GM12878 (cell line): ENCODE measurements around the gene TMEM52B. TPM values are rescaled to one million over a fixed set of nuclear protein-coding genes. Genes with fewer than 3 reads are reported as not detected.

Experiments
- ATAC-seq: fragments of 200-7000 bp; cut with Tn5 transposase; 3 replicates; pipeline ENCODE4 v1.9.1; 2020; ENCODE audit warnings: mild to moderate bottlenecking, moderate library complexity
- BruUV-seq: library from RNA; stranded (reverse); fragments of 400-500 nt; replicated peaks from 2 replicates; lab custom pipeline; 2021; lab: Mats Ljungman, UMichigan
- CTCF ChIA-PET: fragments of 300-600 bp; sonication (Branson Sonifier 250); formaldehyde crosslinking; extraction: SDS; loops from one replicate; lab custom pipeline; 2021; ENCODE audit warnings: inconsistent platforms; lab: Yijun Ruan, JAX
- POLR2A ChIA-PET: fragments of 350-600 bp; formaldehyde crosslinking; extraction: SDS; loops from one replicate; lab custom pipeline; 2021; ENCODE audit warnings: inconsistent platforms; lab: Charles Lee
- RAD21 ChIA-PET: fragments of 300-600 bp; sonication (Branson Sonifier 250); formaldehyde crosslinking; loops from one replicate; lab custom pipeline; 2023; ENCODE audit warnings: antibody characterized with exemption; ENCODE audit not compliant: unreplicated experiment; lab: Charles Lee
- SMC1A ChIA-PET: fragments of 300-600 bp; sonication (Branson Sonifier 250); formaldehyde crosslinking; loops from one replicate; lab custom pipeline; 2023; ENCODE audit not compliant: unreplicated experiment, uncharacterized antibody; lab: Charles Lee
- DNase-seq: peaks from one replicate; pipeline ENCODE4 v3.0.0-alpha.2; 2011; ENCODE audit warnings: low read depth, low spot score
- FAIRE-seq: peaks from 3 replicates; lab custom pipeline; 2011; peaks lifted over from hg19 to GRCh38; lab: Jason Lieb, UNC
- H2AFZ ChIP-seq: 2 replicates; pipeline ENCODE4 v1.6.0; 2011; ENCODE audit warnings: low read depth, low read length, control low read depth; ENCODE audit not compliant: control insufficient read depth
- H3K27ac ChIP-seq: 2 replicates; pipeline ENCODE4 v1.5.1; 2011; ENCODE audit warnings: control low read depth; ENCODE audit not compliant: control insufficient read depth, insufficient read depth
- H3K27me3 ChIP-seq, 2 experiments: replicated peaks in 1 of 2; 2 replicates each; pipeline versions ENCODE4 v1.6.0 to v1.6.1; 2011; ENCODE audit warnings: low read length in 1 of 2; ENCODE audit not compliant: control insufficient read depth in 2 of 2, insufficient read depth in 2 of 2
- H3K36me3 ChIP-seq, 2 experiments: 2 replicates each; pipeline ENCODE4 v1.5.1; 2011; ENCODE audit warnings: low read length in 1 of 2; ENCODE audit not compliant: control insufficient read depth in 2 of 2, insufficient read depth in 2 of 2
- H3K4me1 ChIP-seq: 2 replicates; pipeline ENCODE4 v1.6.1; 2011; ENCODE audit warnings: mild to moderate bottlenecking, low read length, moderate library complexity, mixed read lengths; ENCODE audit not compliant: control insufficient read depth, insufficient read depth
- H3K4me2 ChIP-seq: 2 replicates; pipeline ENCODE4 v1.6.0; 2011; ENCODE audit warnings: control low read depth; ENCODE audit not compliant: control insufficient read depth, insufficient read depth
- H3K4me3 ChIP-seq: fragments of 200-600 bp; sonication (generic); 2 replicates; pipeline ENCODE4 v1.5.1; 2016
- H3K79me2 ChIP-seq: 2 replicates; pipeline ENCODE4 v1.6.0; 2011; ENCODE audit warnings: low read length; ENCODE audit not compliant: control insufficient read depth, insufficient read depth
- H3K9ac ChIP-seq: 2 replicates; pipeline ENCODE4 v1.8.0; 2011; ENCODE audit warnings: low read length, control low read depth, mixed read lengths; ENCODE audit not compliant: control insufficient read depth, insufficient read depth
- H3K9me3 ChIP-seq: replicated peaks from 3 replicates; pipeline ENCODE4 v1.5.1; 2011; ENCODE audit warnings: mild to moderate bottlenecking, low read length; ENCODE audit not compliant: control insufficient read depth, insufficient read depth
- H4K20me1 ChIP-seq: 2 replicates; pipeline ENCODE4 v1.6.0; 2011; ENCODE audit not compliant: control insufficient read depth, insufficient read depth
- CHD4 ChIP-seq: fragments of 200-600 bp; sonication (generic); IDR thresholded peaks from 2 replicates; pipeline ENCODE4 v1.6.1; 2016; ENCODE audit warnings: mild to moderate bottlenecking
- MXI1 ChIP-seq: fragments of 150-350 bp; IDR thresholded peaks from 2 replicates; pipeline ENCODE4 v1.6.1; 2011; ENCODE audit warnings: low read depth, mild to moderate bottlenecking, inconsistent platforms, low read length, improper control_type of control experiment
- SREBF1 ChIP-seq: IDR thresholded peaks from 2 replicates; pipeline ENCODE4 v1.6.1; 2012; ENCODE audit warnings: mild to moderate bottlenecking, low read length
- TCF7 ChIP-seq: IDR thresholded peaks from 2 replicates; pipeline ENCODE4 v1.6.1; 2014; ENCODE audit warnings: antibody characterized with exemption, borderline replicate concordance
- WGBS: methylation state at CpG from one replicate; pipeline ENCODE4 v1.1.6; 2016; ENCODE audit warnings: low lambda C conversion rate; ENCODE audit not compliant: insufficient replicate concordance, insufficient coverage; ENCODE audit errors: missing lambda C conversion rate; 5-methylcytosine and 5-hydroxymethylcytosine counted together
- in situ Hi-C: fragments of 300-500 bp; cut with MboI; formaldehyde crosslinking; loops from 9 replicates; pipeline ENCODE4 v1.14.3; 2018; ENCODE audit warnings: mixed read lengths
- intact Hi-C: fragments of 100-400 bp; cut with micrococcal nuclease; formaldehyde crosslinking; loops from one replicate; pipeline ENCODE4 v1.14.2; 2022; ENCODE audit not compliant: unreplicated experiment
- polyA plus RNA-seq, 11 experiments: library from polyadenylated mRNA; depleted of rRNA in 4 of 11; unstranded in 6 of 11; stranded (reverse) in 5 of 11; fragments of >200 nt; fragmentation: Nextera tagmentation in 4 of 11; fragmentation: Illumina TruSeq in 1 of 11; extraction: Ambion mirVana in 4 of 11; extraction: Trizol in 1 of 11; gene quantifications; 1 replicate in 1 of 11; 2 replicates in 10 of 11; pipeline versions ENCODE4 v1.2.1 to v1.2.3, GENCODE V29; 2011 to 2016; ENCODE audit warnings: inconsistent platforms in 2 of 11, missing spikeins in 2 of 11, low read depth in 1 of 11
- total RNA-seq, 4 experiments: library from RNA; depleted of rRNA in 3 of 4; stranded (reverse); fragments of >200 nt in 3 of 4; fragmentation: Illumina TruSeq in 1 of 4; extraction: Trizol in 1 of 4; gene quantifications; 2 replicates each; pipeline versions ENCODE4 v1.2.1 to v1.2.3, GENCODE V29; 2013 to 2021
- TF ChIP-seq, protein P1 (sequence below): IDR thresholded peaks from 2 replicates; pipeline ENCODE4 v1.6.1; 2011; ENCODE audit warnings: low read depth, mild to moderate bottlenecking, low read length, moderate library complexity, borderline replicate concordance; ENCODE audit errors: extremely low read depth
- TF ChIP-seq, protein P2 (sequence below): fragments of 450-650 bp; IDR thresholded peaks from 2 replicates; pipeline ENCODE4 v1.6.1; 2018; ENCODE audit warnings: borderline replicate concordance, mild to moderate bottlenecking; ENCODE audit not compliant: partially characterized antibody

The TMEM52B gene
- total and polyA plus RNA-seq, 10 of the 15 experiments (the other 5 are each of a cell fraction or from before 2014, with no cell fraction given) = not detected

DNA sequence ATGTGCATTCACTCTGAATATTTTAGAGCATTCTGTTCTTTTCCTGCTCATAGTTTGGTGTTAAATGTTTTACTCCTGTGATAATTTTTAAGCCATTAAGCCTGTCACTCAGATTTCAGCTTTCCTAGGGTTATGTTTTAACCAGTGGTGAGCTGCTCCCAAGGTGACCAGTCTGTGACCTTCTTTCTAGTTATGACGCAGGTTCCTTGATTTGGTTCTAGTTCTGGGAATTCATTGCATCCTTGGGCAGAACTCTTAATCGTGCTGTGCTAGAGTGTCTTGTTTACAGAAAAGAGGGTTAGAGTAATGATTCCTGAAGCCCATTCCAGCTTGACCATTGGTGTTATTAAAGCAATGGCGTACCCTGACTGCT is 36.0 kb downstream of the TMEM52B start:
- ChIA-PET SMC1A (interaction anchor here (0.7 to 2.4 kb wide), 4 partner anchors 13 to 46 kb away, joined by 3 to 6 read pairs (median 4); no protein-coding TSS in a partner anchor), RAD21 (no interaction called here), CTCF (interaction anchor here (1.0 kb wide), 1 partner anchor 21 kb away, joined by 4 read pairs; no protein-coding TSS in a partner anchor), POLR2A (no interaction called here)
- peaks cover 0 to 3% of the 10 kb centered on the region in 2 experiments; a peak in 2 of 4 replicates for H3K27me3 ChIP-seq
- H3K36me3 ChIP-seq = no peaks in the 10 kb centered on the region
- no peaks in the 10 kb centered on the region for H3K79me2 ChIP-seq
- H3K4me1 ChIP-seq = peaks cover 6% of the 10 kb centered on the region; the same call in 1 of the 2 replicates
- H3K4me3 ChIP-seq = no peak overlapping the region
- H3K9ac ChIP-seq = no peak overlapping the region
- H4K20me1 ChIP-seq = no peaks in the 10 kb centered on the region
- no peak overlapping the region for H3K27ac ChIP-seq
- no peak for TF ChIP-seq TCF7
- no peak for TF ChIP-seq MXI1
- TF ChIP-seq CHD4 = no peak
- TF ChIP-seq, protein P1, sequence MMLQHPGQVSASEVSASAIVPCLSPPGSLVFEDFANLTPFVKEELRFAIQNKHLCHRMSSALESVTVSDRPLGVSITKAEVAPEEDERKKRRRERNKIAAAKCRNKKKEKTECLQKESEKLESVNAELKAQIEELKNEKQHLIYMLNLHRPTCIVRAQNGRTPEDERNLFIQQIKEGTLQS = no peak
- no peak for TF ChIP-seq SREBF1
- TF ChIP-seq, protein P2, sequence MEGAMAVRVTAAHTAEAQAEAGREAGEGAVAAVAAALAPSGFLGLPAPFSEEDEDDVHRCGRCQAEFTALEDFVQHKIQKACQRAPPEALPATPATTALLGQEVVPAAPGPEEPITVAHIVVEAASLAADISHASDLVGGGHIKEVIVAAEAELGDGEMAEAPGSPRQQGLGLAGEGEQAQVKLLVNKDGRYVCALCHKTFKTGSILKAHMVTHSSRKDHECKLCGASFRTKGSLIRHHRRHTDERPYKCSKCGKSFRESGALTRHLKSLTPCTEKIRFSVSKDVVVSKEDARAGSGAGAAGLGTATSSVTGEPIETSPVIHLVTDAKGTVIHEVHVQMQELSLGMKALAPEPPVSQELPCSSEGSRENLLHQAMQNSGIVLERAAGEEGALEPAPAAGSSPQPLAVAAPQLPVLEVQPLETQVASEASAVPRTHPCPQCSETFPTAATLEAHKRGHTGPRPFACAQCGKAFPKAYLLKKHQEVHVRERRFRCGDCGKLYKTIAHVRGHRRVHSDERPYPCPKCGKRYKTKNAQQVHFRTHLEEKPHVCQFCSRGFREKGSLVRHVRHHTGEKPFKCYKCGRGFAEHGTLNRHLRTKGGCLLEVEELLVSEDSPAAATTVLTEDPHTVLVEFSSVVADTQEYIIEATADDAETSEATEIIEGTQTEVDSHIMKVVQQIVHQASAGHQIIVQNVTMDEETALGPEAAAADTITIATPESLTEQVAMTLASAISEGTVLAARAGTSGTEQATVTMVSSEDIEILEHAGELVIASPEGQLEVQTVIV = no peak
- FAIRE-seq (no peak), ATAC-seq (no peak), DNase-seq (no peak)
- peak overlapping the region; percentile 47; the same call in 1 of the 2 replicates for H3K4me2 ChIP-seq
- 81% methylated on average over 3 of the region's 3 CpGs for WGBS
- in situ Hi-C loops = no loop called here
- BruUV-seq = no TSS peak
- H2AFZ ChIP-seq = no peak overlapping the region
- intact Hi-C loops = no loop called here
- no peaks in the 10 kb centered on the region for H3K9me3 ChIP-seq
